KOPT-K1 (cell line): ENCODE data around the gene CYP24A1.

ENCODE experiments used
- H3K27ac ChIP-seq: fragments of 200-600 bp; sonication (generic); 2 replicates; pipeline ENCODE4 v1.5.1; 2016; ENCODE audit warnings: antibody characterized with exemption, mild to moderate bottlenecking, low read depth, low read length; ENCODE audit not compliant: poor library complexity, severe bottlenecking
- H3K36me3 ChIP-seq: fragments of 200-600 bp; sonication (generic); 2 replicates; pipeline ENCODE4 v1.5.1; 2017; ENCODE audit warnings: antibody characterized with exemption, mild to moderate bottlenecking, low read length, moderate library complexity; ENCODE audit not compliant: insufficient read depth
- H3K9me3 ChIP-seq: fragments of 200-600 bp; sonication (generic); 2 replicates; pipeline ENCODE4 v1.5.1; 2017; ENCODE audit warnings: antibody characterized with exemption, low read length, mild to moderate bottlenecking; ENCODE audit not compliant: insufficient read depth, poor library complexity, severe bottlenecking

The CYP24A1 gene

GRCh38 chr20:54194724-54195438 lies 21.1 kb upstream of the CYP24A1 start:
- Histone ChIP-seq H3K36me3 (no peaks in the 10 kb centered on the region), H3K9me3 (no peaks in the 10 kb centered on the region)

GRCh38 chr20:54193817-54194216 lies 20.0 kb upstream of the CYP24A1 start:
- H3K36me3 ChIP-seq = no peaks in the 10 kb centered on the region

More at GRCh38 chr20:54194724-54195438, 21.1 kb upstream of the CYP24A1 start:
- H3K27ac ChIP-seq = no peak overlapping the region

DNA sequence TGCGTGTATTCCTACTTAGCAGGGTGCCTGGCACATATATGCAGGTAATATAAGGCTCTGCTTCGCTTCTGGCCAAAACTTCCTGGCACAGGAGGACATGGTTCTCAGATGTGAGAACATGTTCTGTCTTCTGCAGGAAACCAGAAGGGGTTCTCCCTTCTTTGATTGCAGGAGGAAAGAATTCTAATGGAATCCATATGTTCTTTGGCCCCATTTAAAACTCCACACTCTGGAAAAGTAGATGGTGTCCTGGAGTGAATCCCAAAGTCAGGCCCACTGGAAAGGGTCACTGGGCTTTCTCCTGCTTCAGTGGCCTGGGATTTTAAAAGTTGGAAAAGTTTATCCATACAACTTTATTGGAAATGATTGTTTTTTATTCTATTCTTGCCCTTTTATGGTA lies 16.4 kb upstream of the CYP24A1 start:
- H3K27ac ChIP-seq = no peak overlapping the region
- H3K36me3 ChIP-seq = no peaks in the 10 kb centered on the region

More at GRCh38 chr20:54193817-54194216, 20.0 kb upstream of the CYP24A1 start:
- no peaks in the 10 kb centered on the region for H3K9me3 ChIP-seq
- no peak overlapping the region for H3K27ac ChIP-seq

DNA sequence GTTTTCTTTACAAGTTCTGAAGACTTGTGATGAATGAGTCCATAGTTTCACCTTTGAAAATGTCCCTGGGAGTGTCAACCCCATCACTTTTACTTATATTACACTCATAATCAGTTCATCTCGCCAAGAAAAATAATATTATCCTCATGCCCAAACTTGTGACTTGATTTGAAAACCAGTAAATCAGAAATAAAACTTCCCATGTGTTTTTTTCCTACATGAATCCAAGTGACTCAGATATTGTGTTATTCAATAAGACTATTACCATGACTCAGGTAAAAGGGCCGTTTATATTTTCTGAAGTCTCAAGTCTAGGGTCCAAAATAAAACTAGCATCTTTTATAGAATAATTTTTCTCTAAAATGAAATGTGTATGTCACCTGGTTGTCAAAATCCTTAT lies 15.8 kb upstream of the CYP24A1 start:
- no peak overlapping the region for H3K27ac ChIP-seq
- H3K36me3 ChIP-seq = no peaks in the 10 kb centered on the region
- no peaks in the 10 kb centered on the region for H3K9me3 ChIP-seq

More for the DNA sequence above, 16.4 kb upstream of the CYP24A1 start:
- no peaks in the 10 kb centered on the region for H3K9me3 ChIP-seq

DNA sequence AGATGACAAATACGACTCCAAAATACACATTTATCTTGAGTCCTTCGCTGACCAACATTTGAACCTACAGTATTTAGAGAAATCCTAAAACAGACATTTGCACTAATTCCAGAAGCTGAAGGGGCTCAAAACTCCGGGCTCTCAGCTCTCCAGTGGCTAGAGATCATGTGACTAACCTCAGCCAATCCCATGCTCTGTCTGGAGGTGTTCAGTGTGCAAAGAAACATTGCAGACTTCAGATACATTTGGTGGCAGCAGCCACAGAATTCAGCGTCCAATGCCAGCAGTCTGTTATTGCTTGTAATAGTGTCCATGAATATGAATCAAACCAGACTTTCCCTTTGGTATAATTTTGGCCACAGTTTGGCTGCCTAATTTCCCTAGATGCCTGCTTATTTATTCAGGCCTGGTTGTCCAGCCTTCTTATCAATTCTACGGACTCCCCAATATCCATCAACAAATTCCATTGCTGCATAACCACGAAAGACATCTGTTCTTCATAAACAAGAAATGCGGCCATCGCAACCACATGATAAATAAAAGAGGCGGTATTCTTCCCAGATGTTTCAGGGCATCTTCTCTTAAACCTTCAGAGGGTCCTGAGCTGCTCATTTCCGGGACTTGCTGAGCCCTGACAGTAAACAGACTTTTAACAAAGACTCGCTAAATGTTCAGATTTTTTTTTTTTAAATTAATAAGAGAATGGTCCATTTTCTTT lies 14.5 kb upstream of the CYP24A1 start:
- Histone ChIP-seq H3K36me3 (no peaks in the 10 kb centered on the region), H3K9me3 (no peaks in the 10 kb centered on the region), H3K27ac (no peak overlapping the region)

GRCh38 chr20:54184904-54185626 lies 11.3 kb upstream of the CYP24A1 start:
- Histone ChIP-seq H3K36me3 (no peaks in the 10 kb centered on the region), H3K27ac (no peak overlapping the region), H3K9me3 (no peaks in the 10 kb centered on the region)

DNA sequence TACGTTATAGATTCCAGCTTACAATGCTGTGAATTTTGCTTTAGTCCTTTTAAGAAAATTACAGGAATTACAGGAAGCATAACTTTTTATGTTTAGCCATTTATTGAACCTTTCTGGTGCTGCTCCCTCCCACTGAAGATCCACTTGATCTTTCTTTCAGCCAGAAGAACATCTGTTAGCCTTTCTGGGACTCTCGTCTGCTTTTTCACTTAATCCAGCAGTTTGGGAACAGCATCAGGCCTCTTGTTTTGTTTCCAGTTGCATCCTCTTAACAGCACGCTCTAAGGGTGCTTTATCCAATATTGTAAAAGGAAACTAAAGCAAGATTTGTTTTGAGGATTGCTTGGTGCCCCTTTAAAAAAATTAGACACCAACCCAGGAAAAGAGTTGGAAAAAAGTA lies 10.3 kb upstream of the CYP24A1 start:
- H3K9me3 ChIP-seq = no peaks in the 10 kb centered on the region

DNA sequence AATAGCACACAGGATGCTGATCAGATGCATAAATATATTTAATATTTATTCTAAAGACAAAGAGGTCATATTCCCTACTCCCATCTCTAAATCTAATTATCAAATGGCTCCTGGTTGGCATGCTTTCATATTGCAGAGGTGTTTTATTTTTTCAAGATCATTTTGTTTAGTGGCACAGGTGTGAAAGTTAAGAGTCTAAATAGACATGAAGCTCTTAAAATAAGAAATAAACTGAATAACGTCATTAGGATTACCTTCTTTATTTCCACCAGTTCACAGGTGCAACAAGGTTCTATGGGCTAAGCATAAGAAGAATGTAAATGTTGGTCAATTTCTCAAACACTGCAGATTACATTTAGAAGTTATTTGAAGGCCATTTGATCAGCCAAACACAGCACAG lies 7.1 kb upstream of the CYP24A1 start:
- no peaks in the 10 kb centered on the region for H3K9me3 ChIP-seq
- no peaks in the 10 kb centered on the region for H3K36me3 ChIP-seq
- no peak overlapping the region for H3K27ac ChIP-seq

More for the DNA sequence above, 10.3 kb upstream of the CYP24A1 start:
- Histone ChIP-seq H3K27ac (no peak overlapping the region), H3K36me3 (no peaks in the 10 kb centered on the region)

GRCh38 chr20:54179946-54180345 lies 6.2 kb upstream of the CYP24A1 start:
- H3K9me3 ChIP-seq = no peaks in the 10 kb centered on the region
- H3K27ac ChIP-seq = no peak overlapping the region
- H3K36me3 ChIP-seq = no peaks in the 10 kb centered on the region

- no peak overlapping the region for H3K27ac ChIP-seq
- H3K36me3 ChIP-seq = no peaks in the 10 kb centered on the region
- H3K9me3 ChIP-seq = no peaks in the 10 kb centered on the region
Measured at GRCh38 chr20:54178256-54178655, 4.5 kb upstream of the CYP24A1 start.

GRCh38 chr20:54177378-54177777 lies 3.6 kb upstream of the CYP24A1 start:
- peaks cover 6% of the 10 kb centered on the region for H3K9me3 ChIP-seq
- H3K27ac ChIP-seq = no peak overlapping the region
- H3K36me3 ChIP-seq = no peaks in the 10 kb centered on the region

- H3K27ac ChIP-seq = no peak overlapping the region
Measured at GRCh38 chr20:54176610-54177009, 2.8 kb upstream of the CYP24A1 start.

GRCh38 chr20:54174457-54175175 lies 830 bp upstream of the CYP24A1 start:
- Histone ChIP-seq H3K9me3 (peaks cover 6% of the 10 kb centered on the region), H3K27ac (no peak overlapping the region), H3K36me3 (no peaks in the 10 kb centered on the region)

More at GRCh38 chr20:54176610-54177009, 2.8 kb upstream of the CYP24A1 start:
- no peaks in the 10 kb centered on the region for H3K36me3 ChIP-seq
- H3K9me3 ChIP-seq = peaks cover 6% of the 10 kb centered on the region

DNA sequence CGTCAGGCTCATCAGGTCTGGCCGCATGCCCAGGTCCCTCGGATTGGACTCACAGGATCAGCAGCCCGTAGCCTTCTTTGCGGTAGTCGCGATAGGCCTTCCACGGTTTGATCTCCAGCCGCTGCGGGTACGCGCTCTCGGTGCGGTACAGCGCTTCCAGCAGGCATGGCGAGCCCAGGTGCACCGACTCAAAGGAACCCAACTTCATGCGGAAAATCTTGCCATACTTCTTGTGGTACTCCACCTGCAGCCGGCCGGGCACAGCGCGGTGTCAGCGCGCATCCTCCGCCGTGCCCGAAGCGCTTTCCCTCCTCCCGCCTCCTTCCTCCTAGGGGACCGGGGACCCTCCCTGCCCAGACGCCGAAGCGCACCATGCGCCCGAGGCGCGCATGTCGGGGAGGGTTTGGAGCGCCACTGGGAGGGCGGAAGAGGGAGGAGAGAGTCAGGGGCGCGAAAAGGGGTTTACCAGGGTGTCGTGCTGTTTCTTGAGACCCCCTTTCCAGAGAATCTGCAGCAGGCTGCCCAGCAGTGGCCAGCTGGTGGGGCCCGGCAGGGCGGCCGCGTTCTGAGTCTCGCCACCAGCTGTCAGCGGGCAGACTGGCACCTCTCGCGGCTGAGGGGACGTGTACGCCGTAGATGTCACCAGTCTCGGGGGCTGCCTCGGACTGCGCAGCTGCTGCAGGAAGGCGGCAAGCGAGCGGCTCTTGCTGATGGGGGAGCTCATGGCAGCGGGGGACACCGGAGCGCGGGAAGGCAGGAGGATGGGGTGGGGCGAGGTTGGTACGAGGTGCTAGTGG lies 732 bp downstream of the CYP24A1 start:
- peaks cover 6% of the 10 kb centered on the region for H3K9me3 ChIP-seq
- H3K27ac ChIP-seq = no peak overlapping the region
- H3K36me3 ChIP-seq = no peaks in the 10 kb centered on the region
